Lower leg skin (tissue), 4 donors: ENCODE measurements around the gene UQCR10. TPM values are rescaled to one million over a fixed set of nuclear protein-coding genes. Genes with fewer than 3 reads are reported as not detected.

ENCODE experiments used
- DNase-seq, 2 donors: peaks; one replicate each; pipeline ENCODE4 v3.0.0-alpha.2; 2019; ENCODE audit warnings: low spot score in 2 of 2
- H3K4me3 ChIP-seq: fragments of 200-600 bp; sonication (generic); 2 replicates; pipeline ENCODE4 v1.5.1; 2017; ENCODE audit warnings: mild to moderate bottlenecking, low read depth; ENCODE audit not compliant: poor library complexity, severe bottlenecking
- CTCF ChIP-seq, 3 donors: fragments of 450-650 bp; IDR thresholded peaks; one replicate each; pipeline ENCODE4 v1.5.1; 2016; ENCODE audit warnings: antibody characterized with exemption in 3 of 3, mild to moderate bottlenecking in 3 of 3, moderate library complexity in 2 of 3
- POLR2A ChIP-seq, 2 donors: fragments of 450-650 bp; IDR thresholded peaks; one replicate each; pipeline ENCODE4 v1.6.1; 2016 to 2017; ENCODE audit warnings: antibody characterized with exemption in 2 of 2, mild to moderate bottlenecking in 1 of 2, moderate library complexity in 1 of 2
- WGBS, 2 donors: methylation state at CpG; one replicate each; pipeline ENCODE4 v1.1.5; 2018; 5-methylcytosine and 5-hydroxymethylcytosine counted together
- intact Hi-C: fragments of 100-400 bp; cut with DNase I; formaldehyde crosslinking; loops from one replicate; pipeline ENCODE4 v1.15.0; 2023; ENCODE audit warnings: low total_unique reads
- total RNA-seq, 4 donors: library from RNA; depleted of rRNA; stranded (reverse); fragments of >200 nt; gene quantifications; one replicate each; pipeline ENCODE4 v1.1.0, GENCODE V29; 2016

UQCR10 gene
- total RNA-seq, 4 donors from 2014 or later, result 23.1 to 65.8 (median 44.3) TPM

GRCh38 chr22:29734406-29734805 is 32.8 kb upstream of the UQCR10 start:
- H3K4me3 ChIP-seq, result no peak overlapping the region
- intact Hi-C loops, result no loop called here
- no peak for TF ChIP-seq POLR2A (IDR thresholded peaks at IDR 0.05)
- no peak for TF ChIP-seq CTCF (IDR thresholded peaks at IDR 0.05)
- no peak for DNase-seq
- WGBS, 2 donors, result 86 to 92% methylated on average over 8 of the region's 8 CpGs

GRCh38 chr22:29734838-29735237 is 32.3 kb upstream of the UQCR10 start:
- DNase-seq, result no peak
- H3K4me3 ChIP-seq, result no peak overlapping the region
- WGBS, 2 donors, result 85 to 87% methylated on average over 9 of the region's 9 CpGs
- intact Hi-C loops, result no loop called here
- TF ChIP-seq POLR2A (IDR thresholded peaks at IDR 0.05) (no peak), CTCF (IDR thresholded peaks at IDR 0.05) (no peak)

DNA sequence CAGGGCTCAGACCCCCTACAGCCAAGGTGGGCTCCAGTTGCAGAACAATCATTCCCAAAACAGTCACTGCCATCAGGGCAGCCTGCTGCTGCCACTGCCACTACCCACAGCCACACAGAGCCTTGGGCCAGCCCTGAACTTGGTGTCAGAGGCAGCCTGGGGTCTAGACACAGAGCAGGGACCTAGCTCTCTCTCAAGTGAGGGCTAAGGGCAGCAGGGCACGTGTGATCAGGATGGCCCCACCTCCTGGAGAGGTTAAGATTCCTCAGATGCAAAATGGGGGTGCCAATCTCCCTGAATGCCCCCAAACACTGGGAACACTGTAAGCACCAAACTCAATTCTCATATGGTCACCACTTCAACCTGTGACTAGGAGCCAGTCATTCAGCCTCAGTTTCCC is 31.8 kb upstream of the UQCR10 start:
- TF ChIP-seq CTCF (IDR thresholded peaks at IDR 0.05), result no peak
- TF ChIP-seq POLR2A (IDR thresholded peaks at IDR 0.05), result no peak
- DNase-seq, result no peak
- intact Hi-C loops, result no loop called here
- H3K4me3 ChIP-seq, result no peak overlapping the region
- WGBS, 2 donors, result 60% methylated on average over 1 of the region's 1 CpG; no CpG with 5 or more reads in 1 of the 2 donors

DNA sequence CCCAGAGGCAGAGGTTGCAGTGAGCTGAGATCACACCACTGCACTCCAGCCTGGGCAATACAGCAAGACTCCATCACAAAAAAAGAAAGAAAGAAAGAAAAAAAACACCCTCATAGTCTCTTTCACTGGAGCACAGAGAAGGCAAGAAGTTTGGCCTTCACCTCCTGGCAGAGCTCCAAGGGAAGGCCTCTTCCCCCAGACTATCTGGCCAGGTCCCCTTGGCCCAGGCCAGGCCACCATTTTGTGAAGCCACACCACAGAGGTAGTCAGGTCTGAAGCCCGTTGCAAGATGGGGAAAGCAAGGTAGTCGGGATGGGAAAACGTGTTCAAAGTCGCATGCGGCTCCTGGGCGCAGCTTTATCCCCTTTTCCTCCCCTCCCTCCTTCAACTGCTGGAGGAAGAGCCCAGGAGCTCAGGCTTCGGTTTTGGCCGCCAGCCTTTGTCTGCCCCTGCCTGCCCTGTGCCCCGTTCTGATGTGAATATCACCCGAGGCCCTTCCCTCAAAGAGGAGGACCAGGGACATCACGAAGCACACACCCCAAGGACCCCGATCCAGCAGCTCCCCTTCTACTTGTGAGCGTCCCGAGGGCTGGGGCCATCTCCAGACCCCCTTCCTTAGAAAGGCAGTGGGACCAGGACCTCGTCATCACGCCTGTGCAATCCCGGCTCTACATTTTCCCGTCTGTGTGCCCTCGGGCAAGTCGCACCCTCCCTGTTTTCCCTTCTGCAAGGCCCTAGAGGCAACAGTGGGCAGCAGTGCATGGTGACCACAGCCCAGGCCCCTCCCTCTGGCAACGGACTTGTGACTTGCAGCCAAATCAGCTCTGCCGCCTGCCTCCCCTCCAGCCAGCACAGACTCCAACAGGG is 29.7 kb upstream of the UQCR10 start:
- no peak for DNase-seq
- WGBS, 2 donors, result 89 to 91% methylated on average over 22 of the region's 22 CpGs
- intact Hi-C loops, result no loop called here
- TF ChIP-seq POLR2A (IDR thresholded peaks at IDR 0.05) (no peak), CTCF (IDR thresholded peaks at IDR 0.05) (no peak)
- no peak overlapping the region for H3K4me3 ChIP-seq

- DNase-seq, result no peak
- 81 to 93% methylated on average over 7 to 15 of the region's 15 CpGs for WGBS, 2 donors
- intact Hi-C loops, result no loop called here
- no peak overlapping the region for H3K4me3 ChIP-seq
- no peak for TF ChIP-seq CTCF (IDR thresholded peaks at IDR 0.05)
- TF ChIP-seq POLR2A (IDR thresholded peaks at IDR 0.05), result no peak
Measured at GRCh38 chr22:29738118-29738815, 28.9 kb upstream of the UQCR10 start.
